GM23248 (cell line): Measurements from ENCODE around the gene BDH2.

Source experiments
- EZH2 ChIP-seq: fragments of 200-600 bp; sonication (generic); IDR thresholded peaks from 2 replicates; pipeline ENCODE4 v1.6.1; 2018; ENCODE audit warnings: antibody characterized with exemption, mild to moderate bottlenecking; ENCODE audit not compliant: insufficient read depth, poor library complexity, severe bottlenecking
- EZH2phosphoT487 ChIP-seq: fragments of 200-600 bp; sonication (generic); IDR thresholded peaks from 2 replicates; pipeline ENCODE4 v1.6.1; 2018; ENCODE audit warnings: antibody characterized with exemption, moderate library complexity, mild to moderate bottlenecking, low read depth; ENCODE audit not compliant: insufficient read depth

GRCh38 chr4:103050736-103051436 lies 48.7 kb downstream of the BDH2 start:
- no peak for TF ChIP-seq EZH2phosphoT487
- TF ChIP-seq EZH2: no peak
